ENCODE results near the gene ARRDC2. TPM values are rescaled to one million over a fixed set of nuclear protein-coding genes. Genes with fewer than 3 reads are reported as not detected.

Gene ARRDC2
- total RNA-seq, 1 donor from 2014 or later: 3.3 TPM

DNA sequence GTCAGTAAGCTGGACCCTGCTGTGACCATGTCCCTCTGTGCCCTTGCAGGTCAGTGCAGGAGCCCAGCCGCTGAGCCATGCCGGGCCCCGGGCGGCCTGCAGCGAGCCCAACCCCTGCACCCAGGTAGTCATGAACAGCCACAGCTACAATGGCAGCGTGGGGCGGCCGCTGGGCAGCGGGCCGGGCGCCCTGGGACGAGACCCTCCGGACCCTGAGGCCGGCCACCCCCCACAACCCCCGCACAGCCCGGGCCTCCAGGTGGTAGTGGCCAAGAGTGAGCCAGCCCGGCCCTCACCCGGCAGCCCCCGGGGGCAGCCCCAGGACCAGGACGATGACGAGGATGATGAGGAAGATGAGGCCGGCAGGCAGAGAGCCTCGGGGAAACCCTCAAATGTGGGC, 34.2 kb upstream of the ARRDC2 start:
- Mint-ChIP-seq H3K9me3 (ENCODE audit: low read depth) (no peaks in the 10 kb centered on the region), H3K4me3 (ENCODE audit: low read depth) (no peak overlapping the region), H3K27me3 (no peaks in the 10 kb centered on the region), H3K36me3 (ENCODE audit: insufficient read depth) (peaks cover 7% of the 10 kb centered on the region), H3K27ac (no peak overlapping the region), H3K4me1 (ENCODE audit: low read depth) (no peaks in the 10 kb centered on the region)
- DNase-seq (ENCODE audit: low spot score, unreplicated experiment): no peak
- TF ChIP-seq, protein P1, sequence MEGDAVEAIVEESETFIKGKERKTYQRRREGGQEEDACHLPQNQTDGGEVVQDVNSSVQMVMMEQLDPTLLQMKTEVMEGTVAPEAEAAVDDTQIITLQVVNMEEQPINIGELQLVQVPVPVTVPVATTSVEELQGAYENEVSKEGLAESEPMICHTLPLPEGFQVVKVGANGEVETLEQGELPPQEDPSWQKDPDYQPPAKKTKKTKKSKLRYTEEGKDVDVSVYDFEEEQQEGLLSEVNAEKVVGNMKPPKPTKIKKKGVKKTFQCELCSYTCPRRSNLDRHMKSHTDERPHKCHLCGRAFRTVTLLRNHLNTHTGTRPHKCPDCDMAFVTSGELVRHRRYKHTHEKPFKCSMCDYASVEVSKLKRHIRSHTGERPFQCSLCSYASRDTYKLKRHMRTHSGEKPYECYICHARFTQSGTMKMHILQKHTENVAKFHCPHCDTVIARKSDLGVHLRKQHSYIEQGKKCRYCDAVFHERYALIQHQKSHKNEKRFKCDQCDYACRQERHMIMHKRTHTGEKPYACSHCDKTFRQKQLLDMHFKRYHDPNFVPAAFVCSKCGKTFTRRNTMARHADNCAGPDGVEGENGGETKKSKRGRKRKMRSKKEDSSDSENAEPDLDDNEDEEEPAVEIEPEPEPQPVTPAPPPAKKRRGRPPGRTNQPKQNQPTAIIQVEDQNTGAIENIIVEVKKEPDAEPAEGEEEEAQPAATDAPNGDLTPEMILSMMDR (IDR thresholded peaks at IDR 0.05; ENCODE audit: unreplicated experiment): no peak

DNA sequence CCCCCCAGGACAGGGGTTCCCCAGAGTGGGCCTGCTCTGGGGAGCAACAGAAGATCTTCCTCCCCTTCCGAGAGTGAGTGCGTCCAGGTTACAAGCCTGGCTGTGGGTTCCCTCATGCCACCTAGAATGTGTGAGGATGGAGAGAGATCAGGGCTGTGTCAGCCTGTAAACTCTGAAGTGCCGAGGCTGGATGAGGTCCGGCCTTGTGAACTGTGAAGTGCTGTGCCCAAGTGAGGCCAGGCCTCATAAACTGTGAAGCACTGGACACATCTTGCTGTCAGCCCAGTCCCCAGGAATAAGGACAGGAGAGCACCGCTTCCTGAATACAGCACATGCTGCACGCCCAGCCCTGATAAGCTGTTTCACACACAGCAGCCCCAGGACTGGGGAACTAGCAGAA, 33.4 kb upstream of the ARRDC2 start:
- Mint-ChIP-seq H3K27me3 (no peaks in the 10 kb centered on the region), H3K4me3 (ENCODE audit: low read depth) (no peak overlapping the region), H3K27ac (no peak overlapping the region), H3K9me3 (ENCODE audit: low read depth) (no peaks in the 10 kb centered on the region), H3K36me3 (ENCODE audit: insufficient read depth) (peaks cover 8% of the 10 kb centered on the region), H3K4me1 (ENCODE audit: low read depth) (no peaks in the 10 kb centered on the region)
- DNase-seq (ENCODE audit: low spot score, unreplicated experiment): no peak
- TF ChIP-seq, protein P1 (IDR thresholded peaks at IDR 0.05; ENCODE audit: unreplicated experiment): no peak

DNA sequence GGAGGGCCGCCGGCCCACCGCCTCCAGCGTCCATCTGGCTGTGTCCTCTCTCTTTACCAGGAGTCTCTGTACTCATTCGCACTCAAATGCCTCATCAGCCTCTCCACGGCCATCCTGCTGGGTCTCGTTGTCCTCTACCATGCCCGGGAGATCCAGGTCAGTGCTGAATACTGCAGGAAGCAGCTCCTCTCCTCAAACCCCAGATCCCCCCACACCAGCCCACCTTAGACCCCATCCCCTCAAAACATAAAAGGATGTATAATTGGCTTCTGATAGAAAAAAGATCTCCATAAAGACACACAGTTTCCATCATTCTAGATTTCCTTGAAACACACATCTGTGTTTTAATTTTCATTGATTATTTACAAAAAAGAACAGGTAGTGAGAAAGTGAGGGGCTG, 32.9 kb upstream of the ARRDC2 start:
- Mint-ChIP-seq H3K36me3 (ENCODE audit: insufficient read depth) (peaks cover 8% of the 10 kb centered on the region), H3K27ac (no peak overlapping the region), H3K4me1 (ENCODE audit: low read depth) (no peaks in the 10 kb centered on the region), H3K4me3 (ENCODE audit: low read depth) (no peak overlapping the region), H3K27me3 (no peaks in the 10 kb centered on the region), H3K9me3 (ENCODE audit: low read depth) (no peaks in the 10 kb centered on the region)
- TF ChIP-seq, protein P1 (IDR thresholded peaks at IDR 0.05; ENCODE audit: unreplicated experiment): no peak
- no peak for DNase-seq (ENCODE audit: low spot score, unreplicated experiment)

DNA sequence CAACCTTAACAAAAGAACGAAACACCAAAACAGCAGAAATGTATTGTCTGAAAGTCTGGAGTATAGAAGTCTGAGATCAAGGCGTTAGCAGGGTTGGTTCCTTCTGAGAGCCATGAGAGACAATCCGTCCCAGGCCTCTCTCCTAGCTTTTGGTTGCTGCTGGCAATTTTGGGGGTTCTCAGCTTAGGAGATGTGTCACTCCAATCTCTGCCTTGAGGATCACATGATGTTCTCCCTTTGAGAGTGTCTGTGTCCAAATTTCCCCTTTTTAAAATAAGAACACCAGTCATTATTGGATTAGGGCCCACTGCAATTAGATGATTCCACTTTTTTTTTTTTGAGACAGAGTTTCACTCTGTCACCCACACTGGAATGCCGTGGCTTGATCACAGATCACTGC, 30.9 kb upstream of the ARRDC2 start:
- H3K27me3 Mint-ChIP-seq: no peaks in the 10 kb centered on the region

DNA sequence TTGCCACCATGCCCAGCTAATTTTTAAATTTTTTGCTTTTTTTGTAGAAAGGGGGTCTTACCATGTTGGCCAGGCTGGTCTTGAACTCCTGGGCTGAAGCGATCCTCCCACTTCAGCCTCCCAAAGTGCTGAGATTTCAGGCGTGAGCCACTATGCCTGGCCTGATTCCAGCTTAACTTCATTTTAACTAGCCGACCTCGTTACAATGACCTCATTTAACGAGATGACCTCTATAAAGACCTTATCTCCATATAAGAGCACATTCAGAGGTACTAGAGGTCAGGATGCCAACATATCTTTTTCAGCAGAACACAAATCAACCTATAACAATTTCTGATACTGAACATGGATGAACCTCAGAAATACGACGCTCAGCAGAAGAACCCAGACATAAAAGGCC, 30.5 kb upstream of the ARRDC2 start:
- no peaks in the 10 kb centered on the region for H3K27me3 Mint-ChIP-seq
- no peak overlapping the region for H3K27ac Mint-ChIP-seq
- no peaks in the 10 kb centered on the region for H3K4me1 Mint-ChIP-seq (ENCODE audit: low read depth)
- H3K4me3 Mint-ChIP-seq (ENCODE audit: low read depth): no peak overlapping the region
- TF ChIP-seq, protein P1 (IDR thresholded peaks at IDR 0.05; ENCODE audit: unreplicated experiment): no peak
- H3K9me3 Mint-ChIP-seq (ENCODE audit: low read depth): no peaks in the 10 kb centered on the region
- H3K36me3 Mint-ChIP-seq (ENCODE audit: insufficient read depth): peaks cover 10% of the 10 kb centered on the region
- DNase-seq (ENCODE audit: low spot score, unreplicated experiment): no peak

More for the DNA sequence above, 30.9 kb upstream of the ARRDC2 start:
- no peak for DNase-seq (ENCODE audit: low spot score, unreplicated experiment)
- Mint-ChIP-seq H3K4me1 (ENCODE audit: low read depth) (no peaks in the 10 kb centered on the region), H3K9me3 (ENCODE audit: low read depth) (no peaks in the 10 kb centered on the region), H3K36me3 (ENCODE audit: insufficient read depth) (peaks cover 10% of the 10 kb centered on the region), H3K27ac (no peak overlapping the region), H3K4me3 (ENCODE audit: low read depth) (no peak overlapping the region)
- TF ChIP-seq, protein P1 (IDR thresholded peaks at IDR 0.05; ENCODE audit: unreplicated experiment): no peak

Measured in progenitor cell of endocrine pancreas (in vitro differentiated cells).